ENCODE results near the gene NPIPB8. TPM values are rescaled to one million over a fixed set of nuclear protein-coding genes. Genes with fewer than 3 reads are reported as not detected.
"Not testable (repeated sequence)": the region's sequence is repeated elsewhere in the genome, so short reads cannot be mapped to it uniquely, and the experiment has no call there.

The NPIPB8 gene
- total and polyA plus RNA-seq, 2 experiments from 2014 or later: 0.14 TPM; not detected in 1

DNA sequence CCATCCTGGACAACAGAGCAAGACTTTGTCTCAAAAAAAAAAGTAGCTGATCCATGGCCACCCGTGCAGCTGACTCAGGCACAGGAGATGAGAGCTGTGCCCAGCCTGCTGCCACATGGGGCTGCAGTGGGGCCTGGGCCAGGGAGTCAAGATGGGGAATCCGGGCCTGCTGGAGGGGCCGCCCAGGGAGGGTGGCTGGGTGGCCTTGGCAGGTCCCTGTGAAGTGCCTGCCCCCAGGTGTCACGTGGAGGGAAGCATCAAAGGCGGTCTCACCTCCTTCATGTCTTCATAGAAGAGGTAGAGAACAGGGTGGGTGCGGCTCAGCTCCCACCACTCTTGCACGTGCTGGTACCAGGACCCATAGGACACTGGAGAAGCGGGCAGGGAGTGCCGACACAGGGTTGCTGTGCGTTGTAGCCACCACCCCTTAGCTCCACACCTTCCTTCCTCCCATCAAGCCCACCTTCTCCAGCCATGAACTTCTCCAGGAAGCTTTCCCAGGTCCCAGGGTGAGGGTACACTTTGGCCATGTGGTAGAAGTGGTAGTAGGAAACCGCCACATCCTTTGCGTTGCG lies 44.8 kb upstream of the NPIPB8 start (continued):
- TF ChIP-seq ZNF331 (CRISPR knock-in tag; IDR thresholded peaks at IDR 0.05; ENCODE audit: low read depth) (no peak), ZNF462 (CRISPR knock-in tag; IDR thresholded peaks at IDR 0.05) (no peak), POLR2AphosphoS5 (IDR thresholded peaks at IDR 0.05; ENCODE audit: low read depth) (no peak), EZH2 (IDR thresholded peaks at IDR 0.05; ENCODE audit: low read depth, unreplicated experiment) (no peak)

DNA sequence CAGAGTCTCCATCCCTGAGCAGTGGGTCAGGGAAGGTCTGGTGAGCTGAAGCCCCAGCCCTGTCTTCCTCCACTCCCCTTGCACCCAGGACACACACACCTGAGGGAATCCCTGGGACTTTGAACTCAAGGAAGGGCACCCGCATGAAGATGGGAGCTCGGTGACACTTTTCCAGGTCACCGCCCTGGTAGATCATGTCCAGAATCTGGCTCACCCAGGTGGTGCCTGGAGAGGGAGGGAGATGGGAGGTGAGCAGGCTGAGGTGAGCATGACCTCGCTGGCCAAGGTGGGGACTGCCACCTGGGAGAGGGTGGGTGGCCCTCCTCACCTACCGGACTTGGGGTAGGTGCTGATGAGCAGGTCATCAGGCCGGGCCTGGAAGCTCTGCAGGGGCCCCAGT lies 42.4 kb upstream of the NPIPB8 start:
- H3K4me1 ChIP-seq (ENCODE audit: insufficient read depth); H3K36me3 Mint-ChIP-seq (ENCODE audit: low read depth); H3K4me3 Mint-ChIP-seq; H3K9me2 ChIP-seq (ENCODE audit: insufficient read depth); H3K27ac Mint-ChIP-seq; H2AFZ ChIP-seq; H4K20me1 ChIP-seq (replicated peaks; ENCODE audit: insufficient read depth); H3F3A ChIP-seq (replicated peaks; ENCODE audit: low read depth); H3K9me3 Mint-ChIP-seq; DNase-seq (ENCODE audit: low spot score); H3K4me3 ChIP-seq; H3K36me3 ChIP-seq (ENCODE audit: insufficient read depth); H3K4me2 ChIP-seq; H3K27me3 ChIP-seq (ENCODE audit: insufficient read depth); ATAC-seq; H3K79me2 ChIP-seq (replicated peaks; ENCODE audit: insufficient read depth); H3K27ac ChIP-seq (ENCODE audit: low read depth): not testable (repeated sequence)
- peaks cover 21% of the 10 kb centered on the region for H3K4me1 Mint-ChIP-seq
- H3K27me3 Mint-ChIP-seq (ENCODE audit: insufficient read depth, low read depth, poor library complexity): peaks cover 11% of the 10 kb centered on the region
